Endothelial cell of hepatic sinusoid (primary cell): ENCODE results near the gene ILK.

ENCODE experiments used
- in situ Hi-C: cut with HindIII; loops from 2 replicates; pipeline ENCODE4 v1.10.0; 2017; ENCODE audit warnings: low sequenced_read_pairs

ILK gene

DNA sequence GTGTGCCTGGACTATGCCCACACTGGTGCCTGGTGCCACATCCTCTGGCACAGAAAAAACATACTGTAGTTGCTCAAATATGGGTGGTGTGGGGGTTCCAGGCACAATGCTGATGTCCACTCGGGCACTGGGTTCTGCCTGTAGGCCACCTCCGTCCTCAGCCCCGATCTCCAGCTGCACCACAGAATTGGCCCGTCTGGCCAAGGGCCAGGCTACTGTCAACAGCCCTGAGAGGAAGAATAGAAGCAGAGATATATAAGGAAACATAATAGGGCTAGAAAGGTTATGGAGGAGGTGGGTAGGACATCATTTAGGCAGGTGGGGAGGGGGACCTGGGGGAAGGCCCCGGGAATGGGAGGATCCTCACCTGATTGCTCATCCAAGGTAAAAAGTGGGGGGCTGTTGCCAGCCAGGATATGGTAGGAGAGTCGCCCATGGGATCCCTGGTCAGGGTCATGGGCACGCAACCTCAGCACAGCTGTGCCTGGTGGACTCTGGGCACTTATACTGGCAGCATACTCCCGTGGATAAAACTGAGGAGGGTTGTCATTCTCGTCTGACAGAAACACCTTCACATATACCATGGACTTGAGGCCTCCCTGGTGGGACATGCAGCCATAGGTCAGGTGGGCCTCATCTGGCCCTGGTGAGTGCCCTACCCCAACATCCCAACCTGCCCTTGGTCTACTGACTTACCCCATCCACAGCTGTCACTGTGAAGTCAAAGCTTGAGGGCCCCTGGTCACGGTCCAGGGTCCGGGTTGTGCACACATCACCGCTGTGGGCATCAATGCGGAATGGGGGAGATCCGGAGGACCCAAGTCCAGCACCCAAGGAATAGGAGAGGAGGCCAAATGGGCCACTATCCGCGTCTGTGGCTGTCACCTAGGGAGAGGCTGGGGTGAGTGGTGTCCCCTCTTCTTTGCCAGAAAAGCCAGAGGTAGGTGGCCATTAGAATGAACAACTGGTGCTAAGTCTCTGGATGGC is 30.1 kb downstream of the ILK start:
- in situ Hi-C loops: no loop called here

DNA sequence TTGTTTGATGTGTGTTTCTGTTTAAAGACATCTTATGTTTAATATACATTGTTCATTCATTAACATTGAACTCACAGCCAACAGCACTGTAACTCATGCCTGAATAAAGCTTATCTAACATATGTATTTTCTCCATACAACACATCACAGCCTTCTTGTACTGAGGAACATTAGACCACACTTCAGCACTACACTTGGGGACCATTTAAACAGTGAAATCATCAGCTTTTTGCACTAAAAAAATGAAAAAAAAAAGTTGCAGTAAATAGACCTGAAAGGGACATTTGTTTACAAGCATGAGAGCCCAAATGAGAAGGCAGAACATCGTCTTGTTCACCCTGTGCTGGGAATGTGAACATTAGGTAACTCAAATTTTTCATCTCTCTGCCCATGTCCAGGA is 31.0 kb downstream of the ILK start:
- in situ Hi-C loops: no loop called here

DNA sequence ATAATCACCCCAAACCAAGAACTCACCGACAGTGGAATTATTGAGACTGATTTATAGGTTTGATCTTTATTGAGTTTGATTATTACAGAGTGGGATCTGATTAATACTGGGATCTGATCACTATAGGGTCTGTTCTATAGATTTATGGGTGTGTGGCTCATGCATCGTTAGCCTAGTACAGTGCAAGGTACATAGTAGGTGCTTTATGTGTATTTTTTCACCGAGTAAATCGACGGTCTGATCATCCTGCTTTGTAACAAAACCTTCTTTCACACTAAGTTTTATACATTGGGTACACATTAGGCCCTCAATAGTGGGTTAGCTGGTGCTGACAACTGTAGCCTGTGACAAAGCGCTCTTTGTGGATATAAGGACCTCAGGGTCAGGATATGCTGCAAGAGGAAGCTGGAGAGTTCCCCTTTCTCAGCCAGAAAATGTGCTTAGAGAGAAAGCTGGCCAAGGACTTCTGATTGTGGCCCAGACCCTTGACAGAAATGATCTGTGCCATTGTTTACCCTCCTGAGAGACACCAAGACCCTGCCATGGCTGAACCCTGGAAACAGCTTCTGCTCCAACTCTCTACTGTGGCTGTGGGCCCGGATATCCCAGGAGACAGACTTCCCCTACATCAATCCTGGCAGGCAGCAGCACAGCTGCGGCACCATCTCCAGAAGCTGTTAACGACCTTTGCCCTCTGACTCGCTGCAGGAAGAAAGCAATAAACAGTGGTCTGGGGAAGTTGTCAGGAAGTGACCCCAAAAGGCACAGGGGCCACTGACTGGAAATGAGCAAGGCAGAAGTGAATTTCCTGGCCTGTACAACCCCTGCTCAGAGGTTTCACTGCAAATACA is 31.7 kb downstream of the ILK start:
- in situ Hi-C loops: no loop called here

DNA sequence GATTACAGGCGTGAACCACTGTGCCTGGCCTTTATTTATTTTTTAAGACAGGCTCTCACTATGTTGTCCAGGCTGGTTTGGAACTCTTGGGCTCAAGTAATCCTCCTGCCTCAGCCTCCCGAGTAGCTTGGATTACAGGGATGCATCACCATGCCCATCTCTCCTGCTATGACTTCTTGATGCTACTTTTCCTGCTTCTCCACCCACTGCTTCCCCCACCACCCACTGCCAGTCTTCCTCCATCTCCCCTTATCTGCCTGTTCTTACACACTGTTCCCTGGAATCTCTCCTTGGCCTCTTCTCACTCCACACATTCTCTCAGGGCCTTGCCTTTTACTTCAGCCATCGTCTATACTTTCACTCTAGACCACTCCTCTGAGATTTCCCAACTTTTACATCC is 32.9 kb downstream of the ILK start:
- in situ Hi-C loops: no loop called here

DNA sequence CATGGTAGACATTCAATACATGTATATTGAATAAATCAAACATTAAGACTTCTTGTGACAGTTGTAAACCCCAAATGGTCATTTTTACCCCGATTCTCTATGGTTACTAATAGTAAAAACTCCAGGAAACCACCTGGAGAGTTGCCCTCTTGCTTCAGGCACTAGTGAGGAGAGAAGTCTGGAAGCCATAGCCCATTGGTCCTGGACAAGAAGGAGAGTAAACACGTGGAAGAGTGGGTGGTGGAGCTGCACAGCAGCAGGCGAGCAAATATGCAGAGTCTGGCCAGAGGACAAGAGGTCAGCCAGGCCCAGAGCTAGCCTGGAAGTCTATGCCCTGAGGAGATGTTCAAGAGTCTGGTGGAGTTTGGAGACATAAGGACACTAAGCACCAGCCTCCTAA is 34.3 kb downstream of the ILK start:
- in situ Hi-C loops: no loop called here

DNA sequence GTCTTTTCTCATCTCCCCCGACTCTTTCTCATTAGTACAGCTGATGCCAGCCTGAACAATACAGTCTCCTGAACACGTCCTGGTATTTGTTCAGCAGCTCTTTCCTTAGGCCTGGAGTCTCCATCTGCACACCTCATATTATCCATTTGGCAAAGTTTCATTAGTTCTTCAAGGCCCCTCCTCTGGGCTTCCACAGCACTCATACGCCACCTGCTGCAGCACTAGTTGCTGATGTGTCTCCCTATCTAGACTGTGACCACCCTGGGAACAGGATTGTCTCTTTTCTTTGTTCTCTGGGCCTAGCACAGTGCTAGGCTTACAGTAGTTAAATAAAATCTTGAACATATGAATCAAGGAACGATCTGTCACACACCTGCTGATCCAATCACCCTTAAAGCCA is 34.9 kb downstream of the ILK start:
- in situ Hi-C loops: no loop called here

DNA sequence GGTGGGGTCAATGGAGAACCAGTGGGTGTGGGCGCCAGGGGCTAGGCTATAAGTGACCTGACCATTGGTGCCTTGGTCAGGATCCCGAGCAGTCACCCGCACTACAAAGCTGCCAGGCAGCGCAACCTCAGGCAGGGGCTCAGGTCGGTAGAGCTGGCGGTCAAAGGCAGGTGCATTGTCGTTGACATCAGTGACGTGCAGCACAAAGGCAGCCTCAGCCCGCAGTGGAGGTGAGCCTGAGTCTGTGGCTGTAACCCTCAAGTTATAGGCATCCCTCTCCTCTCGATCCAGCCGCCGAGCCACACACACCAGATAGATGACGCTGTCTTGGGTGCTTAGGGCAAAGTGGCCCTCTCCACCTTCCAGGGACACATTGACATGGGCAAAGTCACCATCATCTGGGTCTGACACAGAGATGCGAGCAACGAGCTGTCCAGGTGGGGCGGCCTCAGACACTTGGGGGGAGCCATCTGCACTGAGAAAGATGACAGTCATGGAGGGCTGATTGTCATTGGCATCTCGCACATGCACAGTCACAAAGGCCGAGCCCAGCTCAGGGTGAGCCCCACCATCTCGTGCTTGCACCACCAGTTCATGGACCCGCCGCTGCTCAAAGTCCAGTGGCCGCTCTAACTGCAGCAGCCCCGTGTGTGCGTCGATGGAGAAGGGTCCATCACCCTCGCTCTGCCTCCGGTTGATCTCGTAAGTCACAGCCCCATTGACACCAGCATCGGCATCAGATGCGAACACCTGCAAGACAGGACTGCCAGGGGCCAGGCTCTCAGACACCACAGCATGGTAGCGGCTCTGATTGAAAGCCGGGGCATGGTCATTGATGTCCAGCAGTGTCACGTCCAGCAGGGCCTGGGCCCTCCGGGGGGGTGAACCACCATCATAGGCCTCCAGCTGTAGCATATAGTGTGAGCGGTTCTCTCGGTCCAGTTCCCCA is 36.7 kb downstream of the ILK start:
- in situ Hi-C loops: no loop called here

DNA sequence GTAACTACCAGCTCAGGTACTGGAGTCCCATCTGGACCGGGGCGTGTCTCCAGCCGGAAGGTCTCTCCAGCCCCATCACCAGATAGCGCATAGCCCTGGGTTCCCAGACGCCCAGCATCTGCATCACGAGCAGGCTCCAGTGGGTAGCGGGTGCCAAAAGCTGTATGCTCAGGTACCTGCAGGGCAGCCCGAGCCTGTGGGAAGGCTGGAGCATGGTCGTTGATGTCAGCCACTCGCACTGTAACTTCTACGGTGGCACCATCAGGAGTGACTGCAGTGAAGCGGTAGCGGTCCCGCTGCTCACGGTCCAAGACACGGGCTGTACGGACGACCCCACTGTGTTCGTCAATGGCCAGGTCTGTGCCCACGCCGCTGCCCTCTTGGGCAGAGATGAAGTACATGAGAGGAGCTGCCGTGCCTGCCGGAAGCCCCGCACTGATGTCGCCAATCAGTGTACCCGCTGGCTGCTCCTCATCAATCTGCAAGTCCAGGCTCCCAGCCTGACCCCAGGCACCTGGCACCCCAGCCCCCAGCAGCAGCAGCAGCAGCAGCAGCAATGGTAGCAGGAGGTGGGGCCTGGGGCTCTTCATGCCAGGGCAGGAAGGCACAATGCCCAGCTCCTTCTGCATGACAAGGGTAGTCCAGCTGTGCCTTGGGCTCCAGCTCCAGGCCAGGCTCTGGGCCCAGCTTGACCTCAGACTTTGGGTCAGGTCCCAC is 37.6 kb downstream of the ILK start:
- in situ Hi-C loops: no loop called here

DNA sequence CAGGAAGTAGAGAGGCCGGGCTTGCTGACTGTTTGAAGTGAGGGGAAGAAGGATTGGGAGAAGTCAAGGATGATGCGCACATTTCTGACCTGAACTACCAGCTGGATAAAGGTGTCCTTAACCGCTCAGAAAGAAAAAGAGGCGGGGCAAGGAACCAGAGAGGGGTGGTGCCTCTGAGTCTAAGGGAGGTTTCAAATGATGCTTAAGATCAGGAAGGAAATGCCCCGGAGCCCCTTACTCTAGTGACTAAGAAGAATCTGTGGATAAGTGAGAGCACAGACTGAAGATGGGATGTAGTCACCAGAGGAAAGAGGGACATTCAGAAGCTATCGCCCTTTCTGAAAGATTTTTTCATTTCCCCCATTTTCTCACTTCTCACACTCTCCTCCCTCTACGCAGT is 39.4 kb downstream of the ILK start:
- in situ Hi-C loops: no loop called here

DNA sequence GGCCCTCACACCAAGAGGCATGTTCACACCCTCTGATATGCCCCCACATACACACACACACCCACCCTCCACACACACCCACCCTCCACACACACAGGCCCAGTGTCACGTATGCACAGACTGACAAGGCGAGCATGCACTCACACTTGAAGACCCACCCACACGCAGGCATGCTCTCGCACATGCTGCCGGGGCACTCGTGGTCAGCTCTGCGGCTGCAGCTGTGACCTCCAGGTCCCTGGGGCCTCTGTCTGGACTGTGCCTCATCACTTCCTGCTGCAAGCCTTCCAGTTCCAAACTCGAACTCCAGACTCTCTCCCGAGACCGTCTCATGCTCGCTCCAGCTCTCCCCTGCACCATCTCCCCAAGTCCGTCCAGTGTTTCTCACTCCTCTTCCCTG is 42.5 kb downstream of the ILK start:
- in situ Hi-C loops: no loop called here

DNA sequence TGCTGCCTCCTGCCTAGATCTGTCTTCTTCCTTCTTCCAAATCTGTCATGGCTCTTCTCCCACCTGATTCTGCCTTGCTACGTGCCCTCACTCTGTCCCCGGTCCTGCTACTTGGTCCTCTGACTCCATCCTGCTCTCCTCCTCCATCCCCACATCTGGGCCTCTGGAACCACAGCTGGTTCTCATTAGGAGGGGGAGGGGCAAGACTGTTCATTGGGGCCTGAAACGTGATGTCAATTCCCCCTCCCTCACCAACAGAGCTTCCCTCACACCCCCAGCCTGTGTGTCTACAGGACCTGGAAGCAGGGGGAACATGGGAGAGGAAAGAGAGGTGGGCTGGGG is 43.0 kb downstream of the ILK start:
- in situ Hi-C loops: no loop called here

DNA sequence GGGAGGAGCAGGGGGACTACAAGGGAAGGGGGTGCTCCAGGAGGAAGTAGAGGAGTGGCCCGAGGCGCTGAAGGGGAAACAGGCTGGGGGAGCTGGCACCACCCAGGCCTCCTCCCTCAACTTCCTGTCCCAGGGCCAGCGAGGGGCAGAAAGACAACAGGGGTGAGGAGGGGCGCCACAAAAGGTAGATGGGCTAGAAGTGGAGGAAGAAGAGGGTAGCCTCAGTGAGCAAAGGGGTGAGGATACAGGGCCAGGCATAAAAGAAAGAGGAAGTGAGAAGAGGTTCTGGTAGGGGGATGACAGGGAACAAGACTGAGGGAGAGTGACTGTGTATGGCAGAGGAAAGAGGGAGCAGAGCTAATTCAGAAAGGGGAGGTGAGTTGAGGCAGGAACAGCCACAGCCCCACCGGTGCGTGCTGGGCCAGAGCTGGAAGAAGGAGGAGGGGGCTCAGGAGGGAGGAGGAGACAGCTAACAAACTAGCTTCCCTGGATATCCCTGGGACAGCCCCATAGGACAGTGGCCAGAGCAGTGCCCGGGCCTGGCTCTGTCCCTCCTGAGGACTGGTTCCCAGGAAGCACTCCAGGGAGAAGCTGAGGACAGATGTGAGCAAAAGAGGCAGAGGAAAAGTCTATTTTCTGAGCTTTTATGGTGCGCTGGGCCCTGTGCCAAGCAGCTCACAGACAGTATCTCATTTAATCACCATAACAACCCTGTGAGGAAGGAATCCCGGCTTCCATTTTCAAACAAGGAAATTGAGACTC is 43.5 kb downstream of the ILK start:
- in situ Hi-C loops: no loop called here

DNA sequence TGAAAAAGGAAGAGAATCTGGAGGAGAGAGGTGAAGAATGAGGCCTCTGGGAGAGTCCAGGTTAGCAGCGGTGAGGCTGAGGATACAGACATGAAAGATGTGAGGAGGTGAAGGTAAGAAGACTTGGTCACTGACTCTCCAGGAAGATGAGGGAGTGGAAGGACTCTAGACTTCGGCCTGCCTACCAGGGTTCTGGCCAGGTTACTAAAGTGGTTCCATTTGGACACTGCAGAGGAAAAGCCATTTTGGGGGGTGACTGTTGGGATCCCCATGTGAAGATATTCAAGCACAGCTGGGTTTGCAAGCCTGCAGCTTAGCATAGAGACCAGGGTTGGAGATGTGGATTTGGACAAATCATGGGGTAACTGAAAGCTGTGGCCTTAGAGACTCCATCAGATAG is 44.3 kb downstream of the ILK start:
- in situ Hi-C loops: no loop called here

DNA sequence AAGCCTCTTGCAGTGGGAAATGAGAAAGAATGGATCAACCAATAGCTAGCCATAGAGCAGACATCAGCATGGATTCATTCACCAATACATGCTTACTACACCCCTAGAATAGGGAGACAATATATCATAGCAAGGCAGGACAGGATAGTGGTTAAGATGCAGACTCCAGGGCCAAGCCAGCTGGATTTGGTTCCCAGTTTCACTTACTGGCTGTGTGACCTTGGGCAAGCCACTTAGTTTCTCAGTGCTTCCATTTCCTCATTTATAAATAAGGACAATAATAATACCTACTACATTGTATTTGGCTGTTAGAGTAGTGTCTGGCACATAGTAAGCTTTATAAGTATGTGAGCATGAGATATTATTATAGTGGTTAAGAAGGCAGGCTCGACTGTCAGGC is 44.9 kb downstream of the ILK start:
- in situ Hi-C loops: no loop called here

DNA sequence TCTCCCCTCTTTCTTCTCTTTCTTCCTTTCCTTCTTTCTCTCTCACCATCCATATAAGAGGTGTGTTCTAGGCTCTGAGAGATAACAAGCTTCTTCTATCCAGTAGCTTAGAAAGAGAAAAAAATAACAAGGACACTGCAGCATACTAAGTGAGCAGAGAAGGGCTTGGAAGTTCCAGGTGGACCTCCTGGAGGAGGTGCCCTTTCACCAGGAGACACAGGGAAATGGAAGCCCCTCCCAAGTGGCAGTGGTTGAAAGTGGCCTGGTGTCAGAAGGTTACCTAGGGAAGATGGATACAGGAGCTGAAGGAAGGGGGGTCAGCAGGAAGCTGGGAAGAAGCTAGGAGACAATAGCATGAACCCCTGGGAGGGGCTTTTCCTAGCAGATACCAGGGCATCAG is 46.5 kb downstream of the ILK start:
- in situ Hi-C loops: loop anchor here (5.0 kb wide), 3 partner anchors 33 to 103 kb away; partner anchors contain the start of gene TPP1

DNA sequence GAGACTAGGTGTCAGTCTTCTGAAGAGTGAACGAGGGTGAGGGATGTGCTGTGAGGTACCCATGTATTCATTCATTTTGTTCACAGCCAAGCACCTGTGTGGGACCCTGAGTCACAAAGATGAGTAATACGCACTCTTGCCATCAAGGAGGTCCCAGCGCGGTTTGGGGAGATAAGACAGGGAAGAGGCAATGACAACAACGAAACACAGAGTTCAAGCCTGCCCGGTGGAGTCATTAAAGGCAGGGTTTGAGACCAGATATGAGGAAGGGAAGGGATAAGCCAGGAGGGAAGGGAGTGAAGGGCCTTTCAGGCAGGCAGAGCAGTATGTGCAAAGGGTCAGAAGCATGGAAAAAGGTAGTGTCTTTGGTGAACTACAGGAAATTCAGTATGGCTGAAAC is 47.4 kb downstream of the ILK start:
- in situ Hi-C loops: loop anchor here (5.0 kb wide), 3 partner anchors 34 to 104 kb away; partner anchors contain the start of gene TPP1

DNA sequence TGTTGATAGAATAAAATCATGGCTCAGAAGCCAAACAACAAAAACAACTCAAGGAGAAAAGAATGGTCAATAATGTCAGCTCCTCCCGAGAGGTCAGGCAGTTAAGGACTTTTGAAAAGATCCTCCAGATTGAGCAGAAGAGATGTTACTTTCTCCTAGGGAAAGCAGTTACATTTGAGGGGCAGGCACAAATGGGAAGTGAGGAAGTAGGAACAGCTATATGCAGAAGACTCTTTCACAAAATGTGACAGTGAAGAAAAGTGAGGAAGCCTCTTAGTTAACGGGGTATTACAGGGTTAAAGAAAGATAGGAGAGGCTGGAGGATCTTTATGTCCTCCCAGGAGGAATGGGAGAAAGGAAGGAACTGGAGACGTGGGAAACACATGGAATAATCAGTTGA is 48.6 kb downstream of the ILK start:
- in situ Hi-C loops: loop anchor here (5.0 kb wide), 3 partner anchors 35 to 105 kb away; partner anchors contain the start of gene TPP1

DNA sequence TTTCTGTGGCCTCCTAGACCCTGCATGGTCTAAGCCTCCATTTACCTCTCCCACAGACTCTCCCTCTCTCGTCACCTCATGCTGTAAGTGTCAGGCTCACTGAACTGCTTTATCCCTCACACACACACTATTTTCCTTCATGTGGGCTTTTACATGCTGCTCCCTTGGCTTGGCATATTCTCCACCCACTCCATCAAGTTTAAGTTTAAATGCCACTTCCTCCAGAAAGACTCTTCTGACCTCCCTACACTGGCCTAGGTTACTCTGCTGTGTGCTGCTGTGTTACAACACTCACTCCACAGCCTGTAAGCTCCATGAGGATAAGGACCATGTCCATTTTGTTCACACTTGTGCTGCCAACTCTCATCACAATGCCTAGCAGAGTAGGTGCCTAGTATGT is 49.5 kb downstream of the ILK start:
- in situ Hi-C loops: loop anchor here (5.0 kb wide), 3 partner anchors 36 to 106 kb away; partner anchors contain the start of gene TPP1

DNA sequence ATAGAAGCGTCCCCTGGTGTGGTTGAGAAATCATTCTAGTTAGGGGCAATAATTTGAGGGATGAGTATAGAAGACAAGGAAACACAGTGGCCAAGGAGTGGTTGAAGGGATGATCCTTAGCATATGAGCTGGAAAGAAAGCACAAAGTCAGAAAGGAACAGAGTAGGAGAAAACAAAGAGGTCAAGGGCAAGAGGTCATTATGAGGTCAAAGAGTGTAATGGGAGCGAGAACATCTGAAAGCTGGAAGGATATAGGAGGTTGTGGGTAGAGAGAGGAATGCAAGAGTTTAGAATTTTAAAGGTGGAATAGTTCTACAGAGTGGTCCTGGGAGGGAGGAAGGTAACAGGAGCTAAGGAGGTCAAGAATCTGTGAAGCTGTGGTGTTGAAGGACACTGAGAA is 50.1 kb downstream of the ILK start:
- in situ Hi-C loops: loop anchor here (5.0 kb wide), 3 partner anchors 36 to 106 kb away; partner anchors contain the start of gene TPP1
